ENCODE data around the gene JMJD1C.

GRCh38 chr10:63264617-63265221, 201.1 kb downstream of the JMJD1C start:
- TF ChIP-seq POLR2A (IDR thresholded peaks at IDR 0.05) (no peak), CTCF (IDR thresholded peaks at IDR 0.05) (no peak)
